ENCODE measurements around the gene ACTRT2. TPM values are rescaled to one million over a fixed set of nuclear protein-coding genes. Genes with fewer than 3 reads are reported as not detected.

ACTRT2 gene
- total and polyA plus RNA-seq, 2 of the 8 experiments (the other 6 are each of a cell fraction or from before 2014, with no cell fraction given), result not detected

GRCh38 chr1:3011127-3011526 is 10.1 kb upstream of the ACTRT2 start (continued):
- TF ChIP-seq NANOG (IDR thresholded peaks at IDR 0.05; ENCODE audit: insufficient read depth, low read depth, low read length, poor library complexity, severe bottlenecking) (no peak), SRF (IDR thresholded peaks at IDR 0.05; ENCODE audit: low read depth, low read length) (no peak), POLR2A (IDR thresholded peaks at IDR 0.05; ENCODE audit: control extremely low read depth in 1 of 2, low read depth in 2 of 2, low read length in 2 of 2) (no peak)

All from H1 (cell line).